H1 (cell line): ENCODE results near the gene NEUROD6. TPM values are rescaled to one million over a fixed set of nuclear protein-coding genes. Genes with fewer than 3 reads are reported as not detected.

Source experiments
- CTCF ChIA-PET: fragments of 300-600 bp; sonication (Branson Sonifier 250); formaldehyde crosslinking; loops from one replicate; lab custom pipeline; 2021; ENCODE audit not compliant: partially characterized antibody; lab: Charles Lee
- POLR2A ChIA-PET: fragments of 300-600 bp; sonication (Branson Sonifier 250); formaldehyde crosslinking; loops from one replicate; lab custom pipeline; 2021; ENCODE audit warnings: inconsistent platforms; ENCODE audit not compliant: partially characterized antibody; lab: Charles Lee
- DNase-seq, 2 experiments: peaks; one replicate each; pipeline versions ENCODE4 v3.0.0 to v3.0.0-alpha.2; 2010 to 2022; ENCODE audit warnings: low spot score in 2 of 2, low read depth in 1 of 2, mixed read lengths in 1 of 2
- FAIRE-seq: peaks from 2 replicates; lab custom pipeline; 2011; peaks lifted over from hg19 to GRCh38; lab: Jason Lieb, UNC
- H2AFZ ChIP-seq: 2 replicates; pipeline ENCODE4 v1.8.1; 2012; ENCODE audit warnings: low read length, inconsistent platforms
- H2AK5ac ChIP-seq: 2 replicates; pipeline ENCODE4 v1.6.1; 2013; ENCODE audit warnings: low read depth, low read length
- H2BK120ac ChIP-seq: replicated peaks from 2 replicates; pipeline ENCODE3; 2013; ENCODE audit warnings: low read depth, low read length, inconsistent platforms
- H2BK12ac ChIP-seq: 2 replicates; pipeline ENCODE4 v1.6.1; 2013; ENCODE audit warnings: low read depth, low read length
- H2BK15ac ChIP-seq: 2 replicates; pipeline ENCODE4 v1.6.1; 2013; ENCODE audit warnings: low read length
- H2BK20ac ChIP-seq: 2 replicates; pipeline ENCODE4 v1.6.1; 2013; ENCODE audit warnings: low read length
- H2BK5ac ChIP-seq: 2 replicates; pipeline ENCODE4 v1.6.1; 2013; ENCODE audit warnings: low read depth, low read length
- H3K14ac ChIP-seq: 2 replicates; pipeline ENCODE4 v1.6.1; 2013; ENCODE audit warnings: inconsistent platforms; ENCODE audit not compliant: insufficient read length
- H3K18ac ChIP-seq: 2 replicates; pipeline ENCODE4 v1.6.1; 2013; ENCODE audit warnings: low read length; ENCODE audit errors: extremely low read depth
- H3K23ac ChIP-seq: 2 replicates; pipeline ENCODE4 v1.6.1; 2013; ENCODE audit warnings: inconsistent platforms; ENCODE audit not compliant: insufficient read length
- H3K23me2 ChIP-seq: 2 replicates; pipeline ENCODE4 v1.6.1; 2013; ENCODE audit warnings: low read depth, low read length
- H3K27ac ChIP-seq: 2 replicates; pipeline ENCODE4 v1.6.1; 2011; ENCODE audit warnings: low read depth, low read length, inconsistent platforms
- H3K27me3 ChIP-seq, 4 experiments: replicated peaks in 1 of 4; 1 replicate in 1 of 4; 2 replicates in 3 of 4; pipeline versions ENCODE4 v1.6.1 to v1.8.1; 2011 to 2013; ENCODE audit warnings: low read length in 3 of 4, mild to moderate bottlenecking in 3 of 4, inconsistent platforms in 2 of 4, mixed read lengths in 2 of 4, moderate library complexity in 1 of 4; ENCODE audit not compliant: control insufficient read depth in 3 of 4, insufficient read depth in 3 of 4; ENCODE audit errors: extremely low read depth in 1 of 4
- H3K36me3 ChIP-seq, 4 experiments: 2 replicates each; pipeline versions ENCODE4 v1.6.1 to v1.8.1; 2011 to 2013; ENCODE audit warnings: mild to moderate bottlenecking in 4 of 4, low read length in 3 of 4, moderate library complexity in 2 of 4, control low read depth in 1 of 4, inconsistent platforms in 1 of 4; ENCODE audit not compliant: insufficient read depth in 4 of 4, control insufficient read depth in 2 of 4
- H3K4ac ChIP-seq: replicated peaks from 2 replicates; pipeline ENCODE3; 2013; ENCODE audit warnings: low read length, low read depth, mixed read lengths, inconsistent platforms; ENCODE audit not compliant: insufficient read length
- H3K4me1 ChIP-seq, 4 experiments: replicated peaks in 1 of 4; 1 replicate in 1 of 4; 2 replicates in 3 of 4; pipeline versions ENCODE4 v1.6.1 to v1.8.1; 2011 to 2013; ENCODE audit warnings: low read length in 3 of 4, inconsistent platforms in 2 of 4, mixed read lengths in 1 of 4; ENCODE audit not compliant: insufficient read depth in 4 of 4, control insufficient read depth in 3 of 4
- H3K4me2 ChIP-seq, 2 experiments: 2 replicates each; pipeline versions ENCODE4 v1.6.1 to v1.8.1; 2011 to 2013; ENCODE audit warnings: low read depth in 2 of 2, low read length in 2 of 2, control low read depth in 1 of 2, inconsistent platforms in 1 of 2, mild to moderate bottlenecking in 1 of 2; ENCODE audit not compliant: insufficient read depth in 1 of 2
- H3K4me3 ChIP-seq, 4 experiments: fragments of 200-600, 300-600 bp in 1 of 4; sonication (generic), shearing (Covaris generic), sonication (Bioruptor Twin) in 1 of 4; 2 replicates each; pipeline versions ENCODE4 v1.5.1 to v1.8.1; 2011 to 2016; ENCODE audit warnings: low read length in 4 of 4, low read depth in 3 of 4, control low read depth in 2 of 4, inconsistent platforms in 2 of 4, mild to moderate bottlenecking in 2 of 4, mixed read lengths in 1 of 4, moderate library complexity in 1 of 4; ENCODE audit not compliant: insufficient read depth in 2 of 4; ENCODE audit errors: extremely low read depth in 1 of 4
- H3K56ac ChIP-seq: replicated peaks from 2 replicates; pipeline ENCODE3; 2013; ENCODE audit warnings: low read depth, mild to moderate bottlenecking, mixed read lengths, low read length, inconsistent platforms; ENCODE audit not compliant: insufficient read length
- H3K79me1 ChIP-seq: 2 replicates; pipeline ENCODE4 v1.6.1; 2013; ENCODE audit warnings: low read depth, low read length, control low read depth
- H3K79me2 ChIP-seq, 2 experiments: 2 replicates each; pipeline versions ENCODE4 v1.6.1 to v1.8.1; 2012 to 2013; ENCODE audit warnings: low read length in 2 of 2, mild to moderate bottlenecking in 2 of 2, inconsistent platforms in 1 of 2; ENCODE audit not compliant: insufficient read depth in 2 of 2, control insufficient read depth in 1 of 2
- H3K9ac ChIP-seq, 4 experiments: replicated peaks in 1 of 4; 1 replicate in 1 of 4; 2 replicates in 3 of 4; pipeline versions ENCODE4 v1.6.1 to v1.8.1; 2011 to 2013; ENCODE audit warnings: low read depth in 3 of 4, low read length in 3 of 4, control low read depth in 2 of 4, mild to moderate bottlenecking in 2 of 4, moderate library complexity in 2 of 4, inconsistent platforms in 1 of 4; ENCODE audit errors: extremely low read depth in 1 of 4
- H3K9me3 ChIP-seq, 2 experiments: 2 replicates each; pipeline versions ENCODE4 v1.6.1 to v1.8.1; 2012 to 2013; ENCODE audit warnings: mild to moderate bottlenecking in 2 of 2, moderate library complexity in 2 of 2, control low read depth in 1 of 2, inconsistent platforms in 1 of 2, low read depth in 1 of 2, low read length in 1 of 2, mixed read lengths in 1 of 2; ENCODE audit not compliant: insufficient read depth in 2 of 2
- H4K20me1 ChIP-seq, 2 experiments: replicated peaks in 1 of 2; 2 replicates each; pipeline versions ENCODE3 to v1.8.1; 2011 to 2013; ENCODE audit warnings: inconsistent platforms in 2 of 2, low read length in 2 of 2, mild to moderate bottlenecking in 1 of 2; ENCODE audit not compliant: insufficient read depth in 2 of 2, control insufficient read depth in 1 of 2
- H4K5ac ChIP-seq: 2 replicates; pipeline ENCODE4 v1.6.1; 2013; ENCODE audit warnings: low read length, low read depth, mixed read lengths, inconsistent platforms; ENCODE audit not compliant: insufficient read length
- H4K8ac ChIP-seq: 2 replicates; pipeline ENCODE4 v1.8.0; 2013; ENCODE audit warnings: mild to moderate bottlenecking, moderate library complexity, low read length, inconsistent platforms; ENCODE audit not compliant: insufficient read depth; ENCODE audit errors: extremely low read depth
- H4K91ac ChIP-seq: replicated peaks from 2 replicates; pipeline ENCODE3; 2013; ENCODE audit warnings: low read length, mixed read lengths, inconsistent platforms; ENCODE audit not compliant: insufficient read length
- BCL11A ChIP-seq, 2 experiments: IDR thresholded peaks; one replicate each; pipeline ENCODE4 v1.6.1; 2011; ENCODE audit warnings: low read depth in 2 of 2, low read length in 2 of 2, mild to moderate bottlenecking in 2 of 2
- GABPA ChIP-seq: IDR thresholded peaks from 2 replicates; pipeline ENCODE4 v1.6.1; 2011; ENCODE audit warnings: mild to moderate bottlenecking, low read length, moderate library complexity, borderline replicate concordance; ENCODE audit not compliant: insufficient read depth
- JUN ChIP-seq: IDR thresholded peaks from 2 replicates; pipeline ENCODE4 v1.6.1; 2011; ENCODE audit warnings: low read depth, mild to moderate bottlenecking, improper control_type of control experiment, low read length
- RXRA ChIP-seq: IDR thresholded peaks from 2 replicates; pipeline ENCODE4 v1.6.1; 2011; ENCODE audit warnings: low read depth, mild to moderate bottlenecking, low read length, moderate library complexity; ENCODE audit not compliant: insufficient read depth
- SP4 ChIP-seq: IDR thresholded peaks from 2 replicates; pipeline ENCODE4 v1.6.1; 2012; ENCODE audit warnings: low read length, inconsistent platforms
- SUZ12 ChIP-seq: fragments of 200-600 bp; sonication (generic); IDR thresholded peaks from 2 replicates; pipeline ENCODE4 v1.6.1; 2012; ENCODE audit warnings: mild to moderate bottlenecking, inconsistent platforms, low read length, moderate library complexity, mixed read lengths
- WGBS, 2 experiments: shearing (Covaris generic) in 1 of 2; methylation state at CpG; one replicate each; pipeline versions ENCODE4 v1.1.6 to v1.1.7; 2013 to 2015; ENCODE audit warnings: low lambda C conversion rate in 2 of 2, mixed read lengths in 2 of 2, inconsistent platforms in 1 of 2, low coverage in 1 of 2, missing lambda C conversion rate in 1 of 2; ENCODE audit not compliant: insufficient replicate concordance in 2 of 2, insufficient coverage in 1 of 2, insufficient read length in 1 of 2; ENCODE audit errors: extremely low coverage in 1 of 2, missing lambda C conversion rate in 1 of 2; 5-methylcytosine and 5-hydroxymethylcytosine counted together
- polyA plus RNA-seq, 7 experiments: library from polyadenylated mRNA; depleted of rRNA in 3 of 7; stranded (reverse) in 5 of 7; unstranded in 2 of 7; fragments of >200 nt in 5 of 7; fragments of 200-250 nt in 2 of 7; gene quantifications; 1 replicate in 5 of 7; 2 replicates in 1 of 7; 4 replicates in 1 of 7; pipeline versions ENCODE4 v1.2.1 to v1.2.3, GENCODE V29; 2011 to 2013; ENCODE audit warnings: missing spikeins in 2 of 7, mixed read lengths in 2 of 7
- total RNA-seq: library from RNA; stranded (reverse); fragmentation: NEBNext Ultra II Directional; extraction: Animal tissue kit (Norgen Biotek cat#: 25700); gene quantifications from 2 replicates; pipeline ENCODE4 v1.2.1, GENCODE V29; 2021
- TF ChIP-seq, protein P1 (sequence below): IDR thresholded peaks from 2 replicates; pipeline ENCODE4 v1.6.1; 2011; ENCODE audit warnings: low read depth, mild to moderate bottlenecking, low read length; ENCODE audit not compliant: insufficient read depth

NEUROD6 gene
- total and polyA plus RNA-seq, 2 of the 8 experiments (the other 6 are each of a cell fraction or from before 2014, with no cell fraction given) = not detected

DNA sequence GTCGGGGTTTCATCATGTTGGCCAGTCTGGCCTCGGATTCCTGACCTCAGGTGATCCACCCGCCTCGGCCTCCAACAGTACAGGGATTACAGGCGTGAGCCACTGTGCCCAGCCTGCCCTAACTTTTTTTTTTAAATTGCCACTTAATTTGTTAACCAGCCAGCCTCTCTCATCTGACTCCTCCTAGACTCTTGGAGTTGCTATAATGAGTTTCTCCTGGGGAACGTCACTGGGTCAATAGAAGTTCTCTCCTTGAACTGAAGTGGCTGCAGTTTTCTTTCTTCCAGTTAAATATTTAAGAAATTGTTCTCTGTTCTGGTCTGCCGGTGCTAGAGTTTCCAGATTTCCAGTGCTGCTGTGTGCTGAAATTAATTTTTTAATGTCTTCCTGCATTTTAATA lies 27.6 kb downstream of the NEUROD6 start:
- H4K5ac ChIP-seq = no peak overlapping the region
- no peak overlapping the region for H2BK120ac ChIP-seq
- no peak overlapping the region for H2AK5ac ChIP-seq
- no peak overlapping the region for H3K4me3 ChIP-seq
- ChIA-PET POLR2A (no interaction called here), CTCF (interaction anchor here (0.7 to 1.0 kb wide), 3 partner anchors 23 to 163 kb away, joined by 3 to 4 read pairs (median 3); no protein-coding TSS in a partner anchor)
- no peaks in the 10 kb centered on the region for H3K36me3 ChIP-seq
- H3K18ac ChIP-seq = no peak overlapping the region
- H3K4me2 ChIP-seq = no peak overlapping the region
- H3K56ac ChIP-seq = no peak overlapping the region
- no peak overlapping the region for H2BK12ac ChIP-seq
- H3K9ac ChIP-seq = no peak overlapping the region
- H3K23me2 ChIP-seq = no peaks in the 10 kb centered on the region
- no peaks in the 10 kb centered on the region for H3K4me1 ChIP-seq
- no peaks in the 10 kb centered on the region for H3K79me1 ChIP-seq
- no peaks in the 10 kb centered on the region for H3K9me3 ChIP-seq
- H2BK20ac ChIP-seq = no peak overlapping the region
- no peaks in the 10 kb centered on the region for H3K79me2 ChIP-seq
- H3K4ac ChIP-seq = no peak overlapping the region
- H4K8ac ChIP-seq = no peak overlapping the region
- no peak overlapping the region for H3K27ac ChIP-seq
- H2BK15ac ChIP-seq = no peak overlapping the region
- no peak for FAIRE-seq
- H3K14ac ChIP-seq = no peak overlapping the region
- no peak overlapping the region for H2BK5ac ChIP-seq
- DNase-seq = no peak
- no peaks in the 10 kb centered on the region for H4K20me1 ChIP-seq
- TF ChIP-seq BCL11A (IDR thresholded peaks at IDR 0.05; ENCODE audit: low read depth in 2 of 2, low read length in 2 of 2) (no peak), GABPA (no peak), JUN (no peak), SUZ12 (no peak), SP4 (no peak), RXRA (no peak)
- TF ChIP-seq, protein P1, sequence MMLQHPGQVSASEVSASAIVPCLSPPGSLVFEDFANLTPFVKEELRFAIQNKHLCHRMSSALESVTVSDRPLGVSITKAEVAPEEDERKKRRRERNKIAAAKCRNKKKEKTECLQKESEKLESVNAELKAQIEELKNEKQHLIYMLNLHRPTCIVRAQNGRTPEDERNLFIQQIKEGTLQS = no peak
- H3K23ac ChIP-seq = no peak overlapping the region
- H3K27me3 ChIP-seq = no peaks in the 10 kb centered on the region; a peak in 1 of 7 replicates
- H2AFZ ChIP-seq = no peak overlapping the region
- H4K91ac ChIP-seq = no peak overlapping the region
- WGBS, 2 experiments = 82% methylated on average over 7 of the region's 7 CpGs; no CpG with 5 or more reads in 1 of the 2 experiments
